DMS53 (cell line): ENCODE measurements around the gene ACTN1.

Experiments used
- DNase-seq: peaks from one replicate; lab custom pipeline; 2025; lab: John Stamatoyannopoulos, UW

ACTN1 gene

GRCh38 chr14:68936476-68936875 is 42.6 kb downstream of the ACTN1 start:
- no peak for DNase-seq

DNA sequence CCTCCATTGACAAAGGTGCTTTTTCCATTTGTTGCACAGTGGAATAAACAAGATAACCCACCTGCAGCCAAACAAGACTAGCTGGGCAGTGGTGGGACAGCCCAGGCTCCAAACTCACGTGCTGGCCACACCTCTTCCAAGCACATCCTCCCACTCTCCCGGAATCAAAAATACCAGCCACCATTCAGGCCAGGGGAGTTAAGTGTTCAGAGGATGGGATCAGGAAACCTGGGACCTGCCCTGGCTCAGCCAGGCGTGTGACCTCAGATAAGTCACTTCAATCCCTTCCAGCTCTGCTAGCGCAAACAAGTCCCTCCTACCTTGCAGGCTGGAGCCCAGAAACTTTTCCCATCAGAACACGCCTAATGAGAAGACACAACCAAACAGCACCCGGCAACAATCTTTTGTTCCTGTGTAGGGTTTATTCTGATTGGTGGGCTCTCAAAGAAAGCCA is 43.3 kb downstream of the ACTN1 start:
- no peak for DNase-seq

GRCh38 chr14:68934066-68934465 is 45.0 kb downstream of the ACTN1 start:
- no peak for DNase-seq

GRCh38 chr14:68932686-68933085 is 46.4 kb downstream of the ACTN1 start:
- no peak for DNase-seq

GRCh38 chr14:68932231-68932630 is 46.9 kb downstream of the ACTN1 start:
- no peak for DNase-seq

GRCh38 chr14:68931474-68932051 is 47.5 kb downstream of the ACTN1 start:
- DNase-seq: no peak

DNA sequence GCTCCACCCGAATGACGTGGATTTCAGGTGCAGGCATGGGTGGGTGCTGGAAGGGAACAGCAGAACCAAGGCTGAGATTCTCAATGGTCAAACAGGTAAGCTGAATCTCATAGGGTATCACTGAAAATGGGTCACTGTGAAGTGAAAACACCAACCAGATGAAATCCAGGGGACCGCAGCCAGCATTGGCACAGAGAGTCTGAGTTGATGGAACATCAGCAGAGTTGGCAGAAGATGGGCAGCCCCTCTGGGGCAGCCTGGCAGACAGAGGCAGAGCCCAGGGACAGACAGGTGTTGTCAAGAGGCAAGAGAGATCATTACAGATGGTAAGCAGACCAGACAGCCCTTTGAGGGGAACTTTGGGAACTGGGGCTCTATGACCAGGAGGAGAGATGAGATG is 48.0 kb downstream of the ACTN1 start:
- no peak for DNase-seq

GRCh38 chr14:68929623-68930307 is 49.3 kb downstream of the ACTN1 start:
- DNase-seq: no peak

GRCh38 chr14:68928770-68929550 is 50.1 kb downstream of the ACTN1 start:
- DNase-seq: no peak

DNA sequence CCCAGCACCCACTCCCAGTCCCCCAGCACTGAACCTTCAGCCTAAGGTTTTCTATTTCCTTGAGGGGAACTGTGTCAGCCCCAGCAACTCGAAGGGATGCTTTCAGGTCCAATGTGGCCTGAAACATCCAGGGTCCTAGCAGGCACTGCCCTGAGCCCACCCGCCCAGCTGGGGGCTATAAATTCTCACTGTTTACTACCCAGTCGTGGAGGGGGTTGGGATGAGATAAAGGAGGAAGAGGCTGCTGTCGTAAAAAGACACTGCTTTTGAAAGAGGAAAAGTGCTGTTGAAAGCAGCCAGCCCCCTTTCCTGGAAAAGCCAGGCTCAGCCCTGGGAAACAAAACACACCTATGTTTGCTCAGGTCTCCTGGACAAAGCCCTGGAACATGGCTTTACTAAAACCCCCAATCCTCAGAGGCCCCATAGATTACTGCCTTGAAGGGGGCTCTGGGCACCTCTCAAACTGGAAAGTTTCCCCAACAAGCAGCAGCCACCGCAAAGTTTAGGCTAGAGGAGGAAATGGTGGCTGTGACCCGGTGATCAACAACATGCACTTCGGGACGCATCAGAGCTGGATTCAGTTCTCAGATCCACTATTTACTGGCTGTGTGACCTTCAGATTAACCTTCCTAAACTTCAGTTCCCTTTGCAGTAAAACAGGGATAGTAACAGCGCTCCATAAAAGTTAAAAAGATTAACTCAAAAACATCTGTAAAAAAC is 51.0 kb downstream of the ACTN1 start:
- no peak for DNase-seq

DNA sequence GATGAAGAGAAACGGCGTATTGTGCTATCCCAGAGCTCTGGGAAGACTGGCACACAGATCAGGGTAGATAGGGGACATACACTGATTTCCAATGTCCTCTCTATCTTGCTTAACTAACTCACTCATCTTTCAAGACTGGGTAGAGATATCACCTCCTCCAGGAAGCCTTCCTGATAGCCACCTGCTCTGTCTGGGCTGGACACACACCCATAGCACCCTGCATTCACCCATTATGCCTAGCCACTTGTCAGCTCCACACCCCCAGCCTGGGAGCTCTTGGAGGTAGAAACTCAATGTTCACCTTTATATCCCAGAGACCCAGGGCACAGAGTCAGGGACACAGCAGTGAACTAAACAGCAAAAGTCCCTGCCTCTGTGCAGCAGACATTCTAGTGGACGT is 52.0 kb downstream of the ACTN1 start:
- no peak for DNase-seq

GRCh38 chr14:68926236-68926635 is 52.9 kb downstream of the ACTN1 start:
- peak; percentile 21 for DNase-seq

DNA sequence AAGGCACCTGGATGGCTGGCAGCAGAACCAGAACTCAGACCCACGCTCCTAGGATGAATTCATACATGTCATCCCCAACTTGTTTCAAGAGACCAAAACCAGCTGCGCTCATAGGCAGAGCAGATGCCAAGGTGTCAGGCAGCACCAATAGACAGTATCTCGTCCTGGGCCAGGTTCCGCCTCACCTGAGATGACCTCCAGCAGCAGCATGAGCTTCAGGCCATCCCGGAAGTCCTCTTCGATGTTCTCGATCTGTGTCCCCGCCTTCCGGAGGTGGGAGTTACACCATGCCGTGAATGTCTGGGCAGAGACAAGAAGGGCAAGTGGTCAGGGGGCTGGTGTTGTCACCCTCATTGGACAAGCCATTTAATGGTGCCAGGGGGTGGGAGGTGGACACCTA is 53.7 kb downstream of the ACTN1 start:
- no peak for DNase-seq

DNA sequence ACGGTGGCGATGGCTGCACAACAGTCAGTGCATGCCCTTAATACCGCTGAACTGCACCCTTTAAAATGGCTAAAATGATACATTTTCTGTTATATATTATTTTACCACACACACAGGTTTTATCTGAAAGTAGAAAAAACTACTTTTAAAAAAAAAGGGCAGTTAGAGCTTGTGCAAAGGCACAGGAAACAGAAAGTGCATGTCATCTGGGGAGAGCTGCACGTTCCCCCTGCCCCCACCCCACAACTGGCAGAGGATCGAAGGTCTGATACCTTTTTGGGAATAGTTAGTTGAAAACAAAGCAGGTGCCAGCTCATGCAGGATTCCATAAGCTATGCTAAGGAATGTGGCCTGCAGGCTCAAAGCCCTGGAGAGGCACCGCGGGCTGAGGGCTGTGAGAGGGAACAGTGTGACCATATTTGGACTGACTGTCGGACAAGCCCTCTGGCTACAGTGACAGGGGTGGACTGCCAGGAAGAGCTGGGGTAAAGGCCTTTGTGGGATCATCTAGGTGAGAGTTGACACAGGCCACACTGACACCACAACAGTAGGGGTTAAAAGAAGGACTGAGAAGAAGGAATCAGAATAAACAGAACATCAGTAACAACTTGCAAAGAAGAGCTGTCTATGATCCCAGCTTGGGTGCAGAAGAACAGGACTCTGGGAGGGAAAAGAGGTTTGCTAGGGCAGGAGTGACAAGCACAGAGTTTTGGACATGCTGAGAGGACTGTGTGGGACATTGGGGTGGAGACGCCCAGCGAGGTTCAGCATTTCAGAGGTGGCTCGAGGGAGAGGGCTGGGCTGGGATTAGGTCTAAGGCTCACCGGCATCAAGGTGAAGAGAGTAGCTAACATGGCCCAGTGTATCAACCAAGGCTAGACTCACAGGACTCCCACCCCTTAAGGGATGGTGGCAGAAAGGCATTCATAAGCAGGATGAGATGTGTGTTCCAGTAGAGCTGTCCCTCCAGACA is 54.6 kb downstream of the ACTN1 start:
- no peak for DNase-seq

- no peak for DNase-seq
Measured at GRCh38 chr14:68922886-68923285, 56.2 kb downstream of the ACTN1 start.

GRCh38 chr14:68922201-68922621 is 56.9 kb downstream of the ACTN1 start:
- DNase-seq: no peak

DNA sequence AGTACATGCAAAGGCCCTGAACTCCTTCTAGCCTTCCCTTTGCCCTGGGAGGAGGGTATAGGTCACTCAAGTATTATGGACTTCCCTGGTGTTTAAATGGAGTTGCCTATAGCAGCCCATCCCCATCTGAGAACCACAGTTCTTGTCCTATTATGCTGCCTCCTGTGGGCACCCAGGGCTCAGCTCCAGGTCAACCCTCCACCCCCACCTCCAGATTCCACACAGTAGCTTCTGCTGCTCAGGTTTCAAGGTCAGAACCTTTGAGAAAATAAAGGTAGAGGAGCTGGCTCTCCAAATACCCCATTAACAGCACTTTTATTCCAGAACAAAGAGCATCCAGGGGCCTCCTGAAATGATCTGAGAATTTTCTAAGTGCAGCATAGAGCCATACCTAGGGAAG is 57.4 kb downstream of the ACTN1 start:
- DNase-seq: no peak

DNA sequence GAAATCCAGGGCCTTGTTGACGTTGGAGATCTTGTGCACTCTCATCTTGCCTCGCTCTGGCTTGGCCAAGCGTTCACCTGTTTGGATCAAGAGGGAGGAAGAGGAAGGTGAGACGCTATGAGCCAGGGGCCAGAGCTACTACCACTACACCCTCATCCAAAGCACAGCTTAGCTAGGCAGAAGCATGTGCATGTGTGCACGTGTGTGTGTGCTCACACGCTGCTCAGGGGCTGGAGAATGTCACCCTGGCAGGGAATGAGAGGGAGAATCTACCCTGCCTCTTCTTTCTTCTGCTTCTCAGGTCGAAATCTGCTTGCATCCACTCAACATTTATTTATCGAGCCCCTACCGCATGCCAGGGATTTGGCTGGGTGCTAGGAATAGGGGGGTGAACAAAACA is 58.1 kb downstream of the ACTN1 start:
- DNase-seq: no peak

DNA sequence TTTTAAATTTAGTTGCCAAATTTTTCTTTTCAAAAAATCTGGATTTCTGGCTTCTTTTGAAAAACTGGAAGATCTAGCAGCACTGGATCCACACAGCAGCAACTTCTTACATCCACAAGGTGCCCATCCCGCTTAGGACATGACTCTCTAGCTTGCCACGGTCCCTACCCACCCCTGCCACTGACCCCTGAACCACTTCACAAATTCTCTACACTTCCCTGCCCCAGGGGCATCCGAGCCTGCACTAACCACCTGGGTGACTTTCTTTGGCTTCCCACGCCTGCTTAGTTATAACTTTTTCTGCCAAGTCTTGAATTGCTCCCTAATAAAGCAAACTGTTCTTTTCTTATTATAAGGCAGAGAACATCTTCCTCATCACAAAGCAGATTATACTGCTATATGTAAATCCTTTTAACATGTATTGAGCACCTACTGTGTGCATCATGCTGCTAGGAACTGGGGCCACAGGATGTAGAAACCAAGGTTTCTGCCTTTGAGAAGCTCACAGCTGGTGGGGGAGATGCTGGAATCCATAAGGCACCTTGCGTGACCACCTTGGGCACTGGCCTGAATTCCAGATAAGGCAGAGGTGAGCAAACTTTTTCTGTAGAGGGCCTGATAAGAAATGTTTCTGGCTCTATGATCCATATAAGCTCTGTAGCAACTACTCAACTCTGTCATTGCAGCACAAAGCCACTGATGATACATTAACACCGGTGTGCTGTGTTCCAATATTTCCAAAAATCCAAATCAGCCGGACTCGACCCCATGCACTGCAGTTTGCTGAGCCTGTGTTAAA is 59.8 kb downstream of the ACTN1 start:
- DNase-seq: no peak

DNA sequence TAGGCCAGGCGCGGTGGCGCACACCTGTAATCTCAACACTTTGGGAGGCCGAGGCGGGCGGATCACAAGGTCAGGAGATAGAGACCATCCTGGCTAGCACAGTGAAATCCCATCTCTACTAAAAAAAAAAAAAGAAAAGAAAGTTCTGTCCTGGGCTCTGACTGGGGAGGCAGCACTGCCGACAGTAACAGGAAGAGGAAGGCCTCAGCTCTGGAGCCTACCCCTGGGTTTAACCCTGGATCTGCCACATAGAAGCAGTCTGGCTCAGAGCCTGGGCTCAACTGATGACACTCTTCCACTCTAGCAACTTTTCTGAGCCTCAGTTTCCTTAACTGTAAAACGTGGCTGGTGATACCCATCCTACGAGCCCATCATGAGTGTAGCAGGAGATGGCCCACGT is 60.5 kb downstream of the ACTN1 start:
- no peak for DNase-seq
